Suppressor macrophage treated with lipopolysaccharide for 1 hour (primary cell): Measurements from ENCODE around the gene OPCML.

Experiments used
- DNase-seq, 3 donors: peaks; one replicate each; pipeline ENCODE4 v3.0.0-alpha.2; 2020 to 2022

Gene OPCML

GRCh38 chr11:133166662-133167061 lies 365.6 kb downstream of the OPCML start:
- DNase-seq, result no peak

GRCh38 chr11:133164986-133165385 lies 367.3 kb downstream of the OPCML start:
- DNase-seq, result no peak

DNA sequence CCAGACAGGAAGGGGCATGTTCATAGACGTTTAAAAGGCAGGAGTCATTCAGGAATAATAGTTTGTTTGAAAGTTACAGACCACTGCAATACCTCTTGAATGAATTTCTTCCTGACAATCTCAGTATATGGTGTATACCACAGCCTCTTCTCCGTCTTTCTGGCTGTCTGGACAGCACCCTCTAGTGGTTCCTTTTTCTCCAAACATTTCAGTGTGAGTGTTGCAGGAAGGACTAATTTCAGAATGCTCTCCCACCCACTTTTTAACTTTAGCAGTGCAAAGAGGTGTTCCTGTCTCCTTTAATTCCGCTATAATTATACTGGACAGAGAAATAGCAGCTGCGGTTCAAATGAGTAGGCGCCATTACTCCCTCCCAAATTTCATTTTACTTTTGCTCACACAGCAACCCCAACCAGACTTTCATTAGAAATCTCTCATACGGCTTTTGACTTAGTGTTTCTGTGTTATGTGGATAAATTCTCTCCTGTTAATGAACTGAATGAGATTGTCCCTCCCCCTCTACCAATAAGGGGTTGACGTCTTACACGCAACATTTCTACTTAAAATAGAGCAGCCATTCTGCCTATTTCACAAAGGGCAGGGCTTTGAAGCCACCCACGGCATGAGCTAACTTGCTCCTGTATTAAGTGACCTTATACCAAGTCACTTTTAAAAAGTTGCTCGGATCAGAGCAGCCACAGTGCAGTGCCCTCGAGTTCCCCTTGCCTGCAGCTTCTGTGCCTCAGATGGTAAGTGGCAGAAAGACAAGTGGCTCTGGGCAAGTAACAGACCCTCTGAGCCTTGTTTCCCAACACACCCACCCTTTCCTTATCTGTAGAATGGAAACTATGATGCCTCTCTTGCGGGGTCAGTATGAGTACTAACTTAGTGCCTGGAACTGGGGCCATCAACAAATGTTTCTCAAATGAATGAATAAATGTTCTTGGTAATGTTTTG lies 368.6 kb downstream of the OPCML start:
- peak; percentile 49 to 71 (median 59) for DNase-seq

GRCh38 chr11:133162227-133162626 lies 370.1 kb downstream of the OPCML start:
- no peak for DNase-seq

DNA sequence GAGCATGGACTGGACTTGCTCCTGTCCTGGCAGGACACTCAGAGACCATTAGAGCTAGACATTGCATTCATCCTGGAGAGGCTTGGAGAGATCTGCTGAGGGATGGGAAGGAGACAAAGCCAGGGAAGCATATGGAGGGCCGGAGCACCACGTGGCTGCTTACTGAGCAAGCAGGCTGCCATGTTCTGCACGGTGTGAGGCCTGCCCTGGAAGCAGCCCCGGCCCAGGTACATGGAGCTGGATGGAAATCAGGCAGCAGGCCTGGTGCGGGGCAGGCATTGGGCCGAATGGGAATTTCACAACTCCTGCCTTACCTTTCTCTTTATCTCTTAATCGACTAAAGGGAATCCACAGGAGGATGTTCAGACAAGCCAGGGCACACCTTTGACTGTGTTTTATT lies 371.5 kb downstream of the OPCML start:
- DNase-seq, result no peak

DNA sequence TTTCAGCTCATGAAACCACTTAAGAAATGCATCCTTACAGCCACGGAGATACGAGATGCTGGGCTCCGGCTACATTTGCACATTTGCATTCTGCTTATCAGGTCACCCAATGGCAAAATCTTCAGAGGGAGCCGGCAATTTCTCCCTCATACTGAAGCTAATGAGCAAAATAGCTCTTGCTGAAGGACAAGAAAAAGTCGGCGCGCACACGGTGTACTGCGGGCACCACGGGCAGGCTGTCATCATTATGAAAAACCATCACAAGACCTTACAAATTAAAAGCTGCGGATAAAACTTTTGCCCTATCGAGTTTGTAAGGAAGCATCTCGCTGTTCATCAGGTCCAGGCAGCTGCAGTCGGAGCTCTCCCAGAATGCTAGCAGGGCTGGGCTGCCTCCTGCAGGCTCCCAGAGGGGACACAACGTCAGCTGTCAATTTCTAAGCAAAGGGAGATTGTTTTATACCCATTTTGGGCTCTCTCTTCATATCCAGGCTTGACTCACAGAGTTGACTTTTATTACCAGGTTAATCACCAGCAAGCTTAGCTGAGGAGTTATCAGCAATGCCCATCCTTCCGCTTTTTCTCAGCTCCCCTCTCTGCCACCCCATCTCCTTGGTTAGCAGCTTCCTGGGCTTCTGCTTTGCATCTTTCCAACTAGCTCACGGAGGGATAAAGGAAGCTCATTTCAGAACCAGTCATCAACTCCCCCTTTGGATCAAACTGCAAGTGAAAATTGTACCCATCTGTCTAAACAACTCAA lies 375.1 kb downstream of the OPCML start:
- DNase-seq, result no peak

DNA sequence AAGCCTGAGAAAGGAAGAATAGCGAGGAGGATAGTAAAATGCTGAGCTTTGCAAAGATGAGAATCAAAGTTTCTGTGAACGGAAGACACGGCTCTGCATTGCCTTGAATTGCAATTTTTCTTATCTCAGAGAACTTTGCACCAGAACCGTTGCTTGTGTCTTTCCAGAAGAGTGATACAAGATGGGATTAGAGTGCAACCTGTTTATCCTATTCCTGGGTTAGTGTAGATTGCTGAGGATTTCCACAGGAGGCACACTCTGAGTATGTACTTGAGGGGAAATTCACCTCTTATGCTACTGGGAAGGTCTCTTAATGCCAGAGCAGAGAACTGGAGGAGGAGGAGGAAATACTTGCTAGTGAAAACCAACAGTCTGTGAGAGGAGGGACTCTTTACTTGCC lies 377.5 kb downstream of the OPCML start:
- no peak for DNase-seq

- DNase-seq, result no peak
These were observed 378.2 kb downstream of the OPCML start for GRCh38 chr11:133154076-133154475.

DNA sequence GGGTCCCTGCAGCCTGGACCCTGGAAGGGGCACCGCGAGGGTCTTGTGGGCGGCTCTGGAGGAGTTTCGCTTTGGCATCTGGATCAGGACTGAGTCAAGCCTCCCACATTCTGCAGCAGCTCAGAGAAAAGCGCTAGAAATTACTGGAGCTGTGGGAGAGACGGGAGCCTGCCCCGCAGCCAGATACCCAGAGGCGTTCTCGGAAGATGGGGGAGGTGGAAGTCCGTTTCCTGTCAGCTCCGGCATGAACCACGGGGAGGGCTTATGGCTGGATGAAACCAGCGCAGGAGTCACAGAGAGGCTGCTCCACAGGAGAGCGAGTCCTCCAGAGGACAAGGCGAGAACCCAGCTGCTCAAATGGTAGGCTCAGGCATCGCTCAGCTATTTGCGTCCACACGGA lies 379.3 kb downstream of the OPCML start:
- DNase-seq, result no peak

- DNase-seq, result no peak
These were observed 382.6 kb downstream of the OPCML start for GRCh38 chr11:133149698-133150097.

GRCh38 chr11:133147625-133148024 lies 384.7 kb downstream of the OPCML start:
- no peak for DNase-seq

- DNase-seq, result no peak
These were observed 385.5 kb downstream of the OPCML start for GRCh38 chr11:133146697-133147306.

DNA sequence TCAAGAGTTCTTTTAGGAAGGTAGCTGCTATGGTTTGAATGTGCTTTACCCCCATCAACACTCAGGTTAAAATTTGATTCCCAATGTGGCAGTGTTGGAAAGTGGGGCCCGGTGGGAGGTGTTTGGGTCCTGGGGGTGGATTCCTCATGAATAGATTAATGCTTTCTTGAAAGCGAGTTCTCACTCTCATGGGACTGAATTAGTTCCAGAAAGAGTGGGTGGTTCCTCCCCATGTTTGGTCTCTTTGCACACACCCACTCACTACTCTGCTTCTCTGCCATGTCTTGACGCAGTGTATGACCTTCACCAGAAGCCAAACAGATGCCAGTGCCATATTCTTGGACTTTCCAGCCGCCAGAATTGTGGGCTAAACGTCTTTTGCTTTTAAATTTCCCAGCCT lies 394.4 kb downstream of the OPCML start:
- DNase-seq, result no peak

- DNase-seq, result no peak
These were observed 395.0 kb downstream of the OPCML start for GRCh38 chr11:133137270-133137669.

- no peak for DNase-seq
These were observed 395.9 kb downstream of the OPCML start for GRCh38 chr11:133136376-133136775.

DNA sequence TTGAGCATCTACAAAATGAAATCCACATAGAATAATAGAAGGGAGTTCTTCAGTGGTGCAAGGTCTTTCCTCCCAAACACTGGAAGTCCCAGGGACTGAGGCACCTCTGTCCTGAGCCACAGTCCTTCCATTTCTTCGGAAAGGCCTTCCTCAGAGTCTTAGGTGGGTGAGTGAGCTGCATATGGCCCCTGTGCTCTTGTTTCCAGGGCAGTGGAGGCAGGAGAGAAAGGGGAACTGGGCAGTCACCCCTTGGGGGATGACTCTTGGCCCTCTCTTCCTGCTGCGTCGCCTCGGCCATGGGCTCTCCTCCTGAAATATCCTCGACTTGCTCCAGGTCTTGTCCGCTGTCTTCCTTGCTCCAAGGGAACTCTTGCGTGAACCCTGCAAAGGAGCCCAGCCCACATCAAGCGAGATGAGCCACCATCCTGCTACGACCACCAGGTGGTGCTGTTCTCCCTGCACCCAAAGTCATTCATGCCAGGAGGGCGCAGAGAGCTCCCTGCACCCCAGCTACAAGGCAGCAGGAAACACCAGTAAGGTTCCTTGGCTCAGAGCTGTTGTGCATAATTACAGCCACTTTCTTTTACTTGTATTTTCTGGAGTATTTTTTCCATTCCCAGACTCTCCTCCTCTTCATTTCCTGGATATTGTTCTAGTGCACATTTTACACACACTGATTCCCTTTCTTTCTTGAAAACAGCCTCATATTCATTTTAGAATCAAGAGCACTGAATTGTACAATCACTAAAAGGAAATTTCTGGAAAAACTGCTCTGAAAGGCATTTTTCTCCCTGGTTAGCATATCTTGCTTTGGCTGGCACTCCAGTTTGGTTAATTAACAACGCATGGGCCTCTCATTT lies 397.8 kb downstream of the OPCML start:
- peak; percentile 62 to 63 (median 62) for DNase-seq

DNA sequence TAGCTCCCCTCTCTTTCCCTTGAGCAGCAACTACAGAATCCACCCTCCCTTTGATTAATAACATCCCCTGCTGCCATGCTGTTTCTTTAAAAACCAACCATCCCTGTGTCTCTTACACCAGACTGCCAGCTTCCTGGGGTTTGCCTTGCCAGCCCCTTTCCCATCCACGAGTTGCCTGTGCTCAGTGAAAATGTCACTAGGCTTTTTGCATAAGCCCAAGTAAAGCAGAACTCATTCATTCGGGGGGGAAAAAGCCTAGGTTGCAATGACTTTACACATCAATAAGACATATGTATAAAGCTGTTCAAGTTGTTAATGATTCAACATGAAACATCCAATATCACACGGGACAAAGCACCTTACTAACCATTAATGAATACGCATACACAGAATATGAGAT lies 398.7 kb downstream of the OPCML start:
- DNase-seq, result no peak

- DNase-seq, result no peak
These were observed 399.3 kb downstream of the OPCML start for GRCh38 chr11:133133050-133133449.

DNA sequence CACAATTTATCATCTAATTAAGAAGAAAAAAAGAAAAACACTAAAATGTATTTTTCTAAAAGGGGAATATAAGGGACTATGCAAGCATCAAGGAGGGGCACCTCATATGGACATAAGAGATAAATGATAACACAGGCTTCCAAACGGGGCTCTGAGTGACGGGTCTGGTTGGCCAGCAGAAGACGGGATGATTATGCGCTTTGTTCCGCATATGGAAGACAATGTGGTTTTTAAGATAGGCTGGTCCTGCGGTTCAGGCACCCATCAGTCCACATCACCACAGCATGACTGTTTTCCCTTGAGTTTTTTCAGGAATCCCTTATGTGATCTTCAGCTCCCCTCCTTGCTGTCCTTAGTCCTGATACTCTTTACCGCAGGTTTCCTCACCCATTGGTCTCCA lies 404.6 kb downstream of the OPCML start:
- no peak for DNase-seq

DNA sequence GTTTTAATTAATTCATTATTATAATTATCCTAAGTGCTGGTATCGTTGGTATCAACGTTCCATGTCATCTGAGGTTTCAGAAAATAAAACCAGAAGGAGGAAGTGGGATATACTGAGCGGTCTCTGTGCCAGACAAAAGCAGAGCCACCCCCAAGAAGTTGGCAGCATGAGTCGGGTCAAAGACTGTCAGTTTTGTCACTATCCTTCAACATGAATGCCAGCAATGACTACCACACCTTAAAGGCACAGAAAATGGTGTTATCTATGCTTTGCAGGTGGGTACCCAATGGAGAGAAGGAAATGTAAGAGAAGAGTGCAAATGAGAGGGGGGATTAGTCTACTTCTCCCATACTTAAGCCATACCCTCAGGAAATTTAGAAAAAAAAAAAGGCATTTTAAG lies 408.5 kb downstream of the OPCML start:
- no peak for DNase-seq

DNA sequence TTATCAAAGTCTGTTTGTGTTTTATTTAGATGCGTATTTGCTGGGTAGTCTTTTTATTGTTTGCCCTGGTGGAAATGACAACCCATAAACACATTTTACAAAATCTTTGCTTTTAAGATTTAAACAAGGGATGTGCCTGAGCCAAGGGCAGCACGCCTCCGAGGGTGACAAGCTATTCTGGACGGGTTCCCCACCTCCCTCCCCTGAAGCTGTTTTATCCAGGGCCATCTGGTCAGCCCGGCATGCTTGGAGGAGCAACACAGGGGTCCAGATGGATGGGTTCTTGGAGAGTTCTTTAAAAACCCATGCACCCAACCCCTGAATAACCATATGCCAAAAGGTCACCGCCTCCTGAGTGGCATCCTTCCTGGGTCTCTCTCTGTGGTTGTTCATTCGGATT lies 408.9 kb downstream of the OPCML start:
- DNase-seq, result no peak

- DNase-seq, result no peak
These were observed 410.0 kb downstream of the OPCML start for GRCh38 chr11:133122256-133122655.
